ENCODE results near the gene TMEM33. TPM values are rescaled to one million over a fixed set of nuclear protein-coding genes. Genes with fewer than 3 reads are reported as not detected.

Gene TMEM33
- total RNA-seq, 1 experiment from 2014 or later, result 81.4 TPM

DNA sequence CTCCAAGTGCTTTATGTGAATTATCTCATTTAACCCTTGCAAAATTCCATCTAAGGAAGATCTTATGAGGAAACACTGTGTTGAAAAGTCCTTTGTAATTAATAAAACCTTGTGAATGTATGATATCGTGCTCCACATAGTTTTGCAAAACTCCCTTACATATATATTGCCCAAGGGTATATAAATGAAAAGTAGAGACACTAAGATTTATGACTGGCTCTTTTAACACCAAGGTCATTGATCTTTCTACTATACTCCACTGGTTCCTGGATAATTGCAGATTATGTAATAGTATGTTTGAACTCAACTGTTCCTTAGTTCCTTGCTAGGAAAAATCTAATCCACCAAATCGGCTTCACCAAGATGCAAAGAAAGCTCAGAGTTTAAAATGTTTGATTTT lies 48.0 kb upstream of the TMEM33 start (continued):
- TF ChIP-seq ZNF263 (CRISPR knock-in tag; IDR thresholded peaks at IDR 0.05; ENCODE audit: low read depth) (no peak), MLX (CRISPR knock-in tag; IDR thresholded peaks at IDR 0.05) (no peak), NFE2L1 (CRISPR knock-in tag; IDR thresholded peaks at IDR 0.05) (no peak), ATF2 (CRISPR knock-in tag; IDR thresholded peaks at IDR 0.05; ENCODE audit: borderline replicate concordance, low read depth) (no peak)
- TF ChIP-seq, protein P1, sequence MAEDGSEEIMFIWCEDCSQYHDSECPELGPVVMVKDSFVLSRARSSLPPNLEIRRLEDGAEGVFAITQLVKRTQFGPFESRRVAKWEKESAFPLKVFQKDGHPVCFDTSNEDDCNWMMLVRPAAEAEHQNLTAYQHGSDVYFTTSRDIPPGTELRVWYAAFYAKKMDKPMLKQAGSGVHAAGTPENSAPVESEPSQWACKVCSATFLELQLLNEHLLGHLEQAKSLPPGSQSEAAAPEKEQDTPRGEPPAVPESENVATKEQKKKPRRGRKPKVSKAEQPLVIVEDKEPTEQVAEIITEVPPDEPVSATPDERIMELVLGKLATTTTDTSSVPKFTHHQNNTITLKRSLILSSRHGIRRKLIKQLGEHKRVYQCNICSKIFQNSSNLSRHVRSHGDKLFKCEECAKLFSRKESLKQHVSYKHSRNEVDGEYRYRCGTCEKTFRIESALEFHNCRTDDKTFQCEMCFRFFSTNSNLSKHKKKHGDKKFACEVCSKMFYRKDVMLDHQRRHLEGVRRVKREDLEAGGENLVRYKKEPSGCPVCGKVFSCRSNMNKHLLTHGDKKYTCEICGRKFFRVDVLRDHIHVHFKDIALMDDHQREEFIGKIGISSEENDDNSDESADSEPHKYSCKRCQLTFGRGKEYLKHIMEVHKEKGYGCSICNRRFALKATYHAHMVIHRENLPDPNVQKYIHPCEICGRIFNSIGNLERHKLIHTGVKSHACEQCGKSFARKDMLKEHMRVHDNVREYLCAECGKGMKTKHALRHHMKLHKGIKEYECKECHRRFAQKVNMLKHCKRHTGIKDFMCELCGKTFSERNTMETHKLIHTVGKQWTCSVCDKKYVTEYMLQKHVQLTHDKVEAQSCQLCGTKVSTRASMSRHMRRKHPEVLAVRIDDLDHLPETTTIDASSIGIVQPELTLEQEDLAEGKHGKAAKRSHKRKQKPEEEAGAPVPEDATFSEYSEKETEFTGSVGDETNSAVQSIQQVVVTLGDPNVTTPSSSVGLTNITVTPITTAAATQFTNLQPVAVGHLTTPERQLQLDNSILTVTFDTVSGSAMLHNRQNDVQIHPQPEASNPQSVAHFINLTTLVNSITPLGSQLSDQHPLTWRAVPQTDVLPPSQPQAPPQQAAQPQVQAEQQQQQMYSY (CRISPR knock-in tag; IDR thresholded peaks at IDR 0.05), result no peak

GRCh38 chr4:41887821-41888686 lies 47.2 kb upstream of the TMEM33 start:
- CTCF ChIA-PET, result interaction anchor here (0.7 to 1.8 kb wide), 14 partner anchors 11 to 226 kb away, joined by 3 to 11 read pairs (median 4); no protein-coding TSS in a partner anchor
- TF ChIP-seq SMAD4 (CRISPR knock-in tag; IDR thresholded peaks at IDR 0.05) (no peak), CTCF (IDR thresholded peaks at IDR 0.05) (peak; percentile 78)
- Mint-ChIP-seq H3K27me3 (ENCODE audit: low read depth) (peaks cover 55% of the 10 kb centered on the region), H3K27ac (no peak overlapping the region), H3K4me3 (no peak overlapping the region), H3K4me1 (peaks cover 4% of the 10 kb centered on the region; the same call in 1 of the 2 replicates), H3K9me3 (no peaks in the 10 kb centered on the region), H3K36me3 (no peaks in the 10 kb centered on the region)
- POLR2A ChIA-PET, result no interaction called here
- no peak for ATAC-seq
- peak; percentile 38 for DNase-seq (ENCODE audit: low spot score)

DNA sequence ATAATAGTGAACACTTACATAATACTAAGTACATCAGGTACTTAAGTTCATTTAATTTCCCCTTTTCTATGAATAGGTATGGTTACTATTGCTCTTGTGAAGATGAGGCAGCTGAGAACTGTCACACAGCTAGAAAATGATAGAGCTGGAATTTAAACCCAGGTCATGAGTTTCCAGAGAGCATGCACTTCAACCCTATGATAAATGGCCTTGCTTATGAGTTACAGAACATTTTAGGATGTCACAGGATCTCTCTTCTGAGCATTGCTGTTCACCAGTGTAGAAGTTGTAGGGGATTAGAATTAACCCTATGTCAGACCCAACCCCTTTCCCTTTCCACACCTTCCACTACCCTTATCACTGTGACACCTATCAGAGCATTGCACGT lies 46.5 kb upstream of the TMEM33 start:
- no peak for TF ChIP-seq SMAD3 (CRISPR knock-in tag; IDR thresholded peaks at IDR 0.05; ENCODE audit: borderline replicate concordance)
- TF ChIP-seq JAZF1 (CRISPR knock-in tag; IDR thresholded peaks at IDR 0.05), result no peak
- TF ChIP-seq NR2C2 (CRISPR knock-in tag; IDR thresholded peaks at IDR 0.05), result no peak
- TF ChIP-seq KAT7 (CRISPR knock-in tag; IDR thresholded peaks at IDR 0.05; ENCODE audit: borderline replicate concordance), result no peak
- no peak for TF ChIP-seq CREM (CRISPR knock-in tag; IDR thresholded peaks at IDR 0.05)
- TF ChIP-seq RELA (CRISPR knock-in tag; IDR thresholded peaks at IDR 0.05; ENCODE audit: borderline replicate concordance), result no peak
- no peak for TF ChIP-seq ZNF396 (CRISPR knock-in tag; IDR thresholded peaks at IDR 0.05; ENCODE audit: borderline replicate concordance)
- TF ChIP-seq ZNF671 (CRISPR knock-in tag; IDR thresholded peaks at IDR 0.05), result no peak
- TF ChIP-seq CBFB (CRISPR knock-in tag; IDR thresholded peaks at IDR 0.05; ENCODE audit: low read depth), result no peak
- TF ChIP-seq, protein P2, sequence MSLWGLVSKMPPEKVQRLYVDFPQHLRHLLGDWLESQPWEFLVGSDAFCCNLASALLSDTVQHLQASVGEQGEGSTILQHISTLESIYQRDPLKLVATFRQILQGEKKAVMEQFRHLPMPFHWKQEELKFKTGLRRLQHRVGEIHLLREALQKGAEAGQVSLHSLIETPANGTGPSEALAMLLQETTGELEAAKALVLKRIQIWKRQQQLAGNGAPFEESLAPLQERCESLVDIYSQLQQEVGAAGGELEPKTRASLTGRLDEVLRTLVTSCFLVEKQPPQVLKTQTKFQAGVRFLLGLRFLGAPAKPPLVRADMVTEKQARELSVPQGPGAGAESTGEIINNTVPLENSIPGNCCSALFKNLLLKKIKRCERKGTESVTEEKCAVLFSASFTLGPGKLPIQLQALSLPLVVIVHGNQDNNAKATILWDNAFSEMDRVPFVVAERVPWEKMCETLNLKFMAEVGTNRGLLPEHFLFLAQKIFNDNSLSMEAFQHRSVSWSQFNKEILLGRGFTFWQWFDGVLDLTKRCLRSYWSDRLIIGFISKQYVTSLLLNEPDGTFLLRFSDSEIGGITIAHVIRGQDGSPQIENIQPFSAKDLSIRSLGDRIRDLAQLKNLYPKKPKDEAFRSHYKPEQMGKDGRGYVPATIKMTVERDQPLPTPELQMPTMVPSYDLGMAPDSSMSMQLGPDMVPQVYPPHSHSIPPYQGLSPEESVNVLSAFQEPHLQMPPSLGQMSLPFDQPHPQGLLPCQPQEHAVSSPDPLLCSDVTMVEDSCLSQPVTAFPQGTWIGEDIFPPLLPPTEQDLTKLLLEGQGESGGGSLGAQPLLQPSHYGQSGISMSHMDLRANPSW (CRISPR knock-in tag; conservative IDR thresholded peaks at IDR 0.05; ENCODE audit: low read depth), result no peak
- ATAC-seq, result no peak
- no peaks in the 10 kb centered on the region for H3K36me3 Mint-ChIP-seq
- H3K27ac Mint-ChIP-seq, result no peak overlapping the region
- peaks cover 4% of the 10 kb centered on the region; the same call in 1 of the 2 replicates for H3K4me1 Mint-ChIP-seq
- H3K4me3 Mint-ChIP-seq, result no peak overlapping the region
- ChIA-PET POLR2A (no interaction called here), CTCF (interaction anchor here (0.7 to 1.8 kb wide), 10 partner anchors 11 to 197 kb away, joined by 3 to 11 read pairs (median 5); no protein-coding TSS in a partner anchor)
- no peak for DNase-seq (ENCODE audit: low spot score)
- no peaks in the 10 kb centered on the region for H3K9me3 Mint-ChIP-seq
- peaks cover 54% of the 10 kb centered on the region for H3K27me3 Mint-ChIP-seq (ENCODE audit: low read depth)

All from WTC11 (cell line).